ENCODE results near the gene CLCNKA. TPM values are rescaled to one million over a fixed set of nuclear protein-coding genes. Genes with fewer than 3 reads are reported as not detected.

The CLCNKA gene
- total and polyA plus RNA-seq, 7 experiments from 2014 or later = not detected

DNA sequence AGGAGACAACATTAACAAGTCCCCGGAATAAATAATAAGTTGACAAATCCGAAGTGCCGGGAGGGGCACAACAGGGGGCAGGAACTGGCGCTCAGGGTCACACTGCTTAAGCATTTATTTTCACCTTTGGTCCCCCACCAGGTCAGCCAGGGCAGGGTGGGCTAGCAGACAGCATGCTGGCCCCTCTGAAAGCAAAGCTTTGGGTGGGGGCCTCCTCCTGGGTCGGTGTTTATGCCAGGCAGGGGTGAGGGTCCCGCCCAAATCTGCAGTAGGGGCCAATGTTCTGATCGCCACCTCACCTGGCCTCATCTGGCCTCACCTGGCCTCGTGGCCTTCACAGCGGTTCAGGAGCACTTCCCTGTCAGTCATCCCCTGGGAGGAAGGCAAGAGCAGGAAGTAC lies 59.8 kb downstream of the CLCNKA start:
- DNase-seq (no peak), ATAC-seq (no peak)
- peaks cover 0 to 1% (median 0%) of the 10 kb centered on the region in 11 donors for H3K9me3 Mint-ChIP-seq
- Histone ChIP-seq H3K27ac (ENCODE audit: low read depth, low read length) (no peak overlapping the region), H3K27me3 (ENCODE audit: control insufficient read depth in 2 of 2, insufficient read depth in 2 of 2, low read length in 2 of 2) (no peaks in the 10 kb centered on the region), H3K4me3 (ENCODE audit: low read length) (no peak overlapping the region), H3K4me1 (ENCODE audit: control insufficient read depth in 2 of 2, insufficient read depth in 2 of 2, low read length in 2 of 2) (peaks cover 6% of the 10 kb centered on the region in 2 donors), H3K36me3 (ENCODE audit: control insufficient read depth in 2 of 3, insufficient read depth in 3 of 3, low read length in 3 of 3) (no peaks in the 10 kb centered on the region), H3K9me3 (ENCODE audit: control insufficient read depth in 2 of 3, low read length in 3 of 3) (no peaks in the 10 kb centered on the region)
- no peaks in the 10 kb centered on the region for H3K27me3 Mint-ChIP-seq
- intact Hi-C loops (cut with micrococcal nuclease) = no loop called here
- H3K4me3 Mint-ChIP-seq = no peak overlapping the region
- H3K4me1 Mint-ChIP-seq = peaks cover 3 to 10% (median 6%) of the 10 kb centered on the region in 7 donors
- CTCF ChIA-PET = interaction anchor here (0.6 to 13.1 kb wide), 6 partner anchors 15 to 628 kb away, joined by 3 to 240 read pairs (median 4); no protein-coding TSS in a partner anchor
- POLR2A ChIA-PET = no interaction called here
- H3K36me3 Mint-ChIP-seq = no peaks in the 10 kb centered on the region
- H3K27ac Mint-ChIP-seq = no peak overlapping the region

- Mint-ChIP-seq H3K27me3 (no peaks in the 10 kb centered on the region), H3K36me3 (no peaks in the 10 kb centered on the region), H3K27ac (peak overlapping the region in 1 of 9 donors; percentile 51), H3K4me1 (peaks cover 3 to 8% (median 6%) of the 10 kb centered on the region in 7 donors), H3K4me3 (no peak overlapping the region), H3K9me3 (peaks cover 0 to 1% (median 0%) of the 10 kb centered on the region in 11 donors)
- POLR2A ChIA-PET = no interaction called here
- H3K27me3 ChIP-seq (ENCODE audit: control insufficient read depth in 2 of 2, insufficient read depth in 2 of 2, low read length in 2 of 2) = no peaks in the 10 kb centered on the region
- CTCF ChIA-PET = interaction anchor here (0.5 to 13.1 kb wide), 8 partner anchors 14 to 627 kb away, joined by 3 to 240 read pairs (median 3); no protein-coding TSS in a partner anchor
- no peak overlapping the region for H3K4me3 ChIP-seq (ENCODE audit: low read length)
- H3K27ac ChIP-seq (ENCODE audit: low read depth, low read length) = no peak overlapping the region
- DNase-seq (peak in 7 of 9 donors; percentile 38 to 69 (median 43)), ATAC-seq (peak; percentile 60)
- intact Hi-C loops (cut with micrococcal nuclease) = no loop called here
- no peaks in the 10 kb centered on the region for H3K36me3 ChIP-seq (ENCODE audit: control insufficient read depth in 2 of 3, insufficient read depth in 3 of 3, low read length in 3 of 3)
- peaks cover 6% of the 10 kb centered on the region in 2 donors for H3K4me1 ChIP-seq (ENCODE audit: control insufficient read depth in 2 of 2, insufficient read depth in 2 of 2, low read length in 2 of 2)
- no peaks in the 10 kb centered on the region for H3K9me3 ChIP-seq (ENCODE audit: control insufficient read depth in 2 of 3, low read length in 3 of 3)
Measured at GRCh38 chr1:16082283-16083038, 60.6 kb downstream of the CLCNKA start.

- Histone ChIP-seq H3K9me3 (ENCODE audit: control insufficient read depth in 2 of 3, low read length in 3 of 3) (no peaks in the 10 kb centered on the region), H3K4me1 (ENCODE audit: control insufficient read depth in 2 of 2, insufficient read depth in 2 of 2, low read length in 2 of 2) (peaks cover 6% of the 10 kb centered on the region in 2 donors), H3K36me3 (ENCODE audit: control insufficient read depth in 2 of 3, insufficient read depth in 3 of 3, low read length in 3 of 3) (no peaks in the 10 kb centered on the region), H3K4me3 (ENCODE audit: low read length) (no peak overlapping the region), H3K27ac (ENCODE audit: low read depth, low read length) (no peak overlapping the region), H3K27me3 (ENCODE audit: control insufficient read depth in 2 of 2, insufficient read depth in 2 of 2, low read length in 2 of 2) (no peaks in the 10 kb centered on the region)
- Mint-ChIP-seq H3K36me3 (no peaks in the 10 kb centered on the region), H3K4me3 (no peak overlapping the region), H3K27ac (no peak overlapping the region), H3K27me3 (no peaks in the 10 kb centered on the region), H3K9me3 (no peaks in the 10 kb centered on the region), H3K4me1 (peaks cover 3 to 7% (median 6%) of the 10 kb centered on the region in 7 donors)
- intact Hi-C loops (cut with micrococcal nuclease) = no loop called here
- POLR2A ChIA-PET = no interaction called here
- DNase-seq (no peak), ATAC-seq (no peak)
- CTCF ChIA-PET = interaction anchor here (13.1 kb wide), 1 partner anchor 104 kb away, joined by 240 read pairs; no protein-coding TSS in a partner anchor
Measured at GRCh38 chr1:16083486-16083885, 61.6 kb downstream of the CLCNKA start.

Other genes with a start within 250 kb of the CLCNKA start
- 1 to 10 TPM in 3 of 5 experiments, under 1 TPM in 2; 0.69 to 1.9 (median 1.4) TPM for gene UQCRHL, start 214.4 kb upstream of the CLCNKA start, total RNA-seq
- 1 to 10 TPM in 1 of 2 donors, under 1 TPM in 1; 0.43 to 1.1 TPM for gene UQCRHL, start 214.4 kb upstream of the CLCNKA start, polyA plus RNA-seq
- gene SPEN, start 174.3 kb upstream of the CLCNKA start, total RNA-seq = 10 to 100 TPM; 72.1 to 92.1 (median 82.9) TPM
- gene SPEN, start 174.3 kb upstream of the CLCNKA start, polyA plus RNA-seq = 10 to 100 TPM; 10.1 to 46.7 TPM
- 10 to 100 TPM; 47.3 to 85.1 (median 65.0) TPM for gene ZBTB17, start 45.9 kb upstream of the CLCNKA start, total RNA-seq
- 10 to 100 TPM; 11.2 to 33.7 TPM for gene ZBTB17, start 45.9 kb upstream of the CLCNKA start, polyA plus RNA-seq
- gene SRARP, start 17.8 kb upstream of the CLCNKA start, total RNA-seq = not detected
- not detected for gene SRARP, start 17.8 kb upstream of the CLCNKA start, polyA plus RNA-seq
- not detected for gene HSPB7, start 4.0 kb upstream of the CLCNKA start, total RNA-seq
- not detected for gene HSPB7, start 4.0 kb upstream of the CLCNKA start, polyA plus RNA-seq
- gene CLCNKB, start 21.7 kb downstream of the CLCNKA start, total RNA-seq = not detected
- not detected for gene CLCNKB, start 21.7 kb downstream of the CLCNKA start, polyA plus RNA-seq
- 1 to 10 TPM in 1 of 5 experiments, not detected in 4; 1.3 TPM for gene FAM131C, start 51.6 kb downstream of the CLCNKA start, total RNA-seq
- not detected for gene FAM131C, start 51.6 kb downstream of the CLCNKA start, polyA plus RNA-seq
- gene EPHA2, start 134.0 kb downstream of the CLCNKA start, total RNA-seq = under 1 TPM in 2 of 5 experiments, not detected in 3; 0.59 to 0.61 TPM
- gene EPHA2, start 134.0 kb downstream of the CLCNKA start, polyA plus RNA-seq = under 1 TPM in 1 of 2 donors, not detected in 1; 0.30 TPM
- 10 to 100 TPM in 3 of 5 experiments, 1 to 10 TPM in 2; 8.8 to 12.4 (median 10.5) TPM for gene ARHGEF19, start 190.6 kb downstream of the CLCNKA start, total RNA-seq
- gene ARHGEF19, start 190.6 kb downstream of the CLCNKA start, polyA plus RNA-seq = 1 to 10 TPM; 5.1 to 9.0 TPM
- gene CPLANE2, start 215.1 kb downstream of the CLCNKA start, total RNA-seq = 10 to 100 TPM in 2 of 5 experiments, 1 to 10 TPM in 3; 6.6 to 11.4 (median 8.8) TPM
- gene CPLANE2, start 215.1 kb downstream of the CLCNKA start, polyA plus RNA-seq = 1 to 10 TPM; 3.0 to 3.6 TPM